Uterus (tissue), 2 donors: Measurements from ENCODE around the gene AVPR2.

ENCODE experiments used
- CTCF ChIP-seq, 4 experiments: fragments of 200-600 bp in 2 of 4; fragments of 450-650 bp in 2 of 4; sonication (generic) in 2 of 4; IDR thresholded peaks; one replicate each; pipeline ENCODE4 v1.5.1; 2016 to 2019; ENCODE audit warnings: antibody characterized with exemption in 4 of 4, mild to moderate bottlenecking in 2 of 4, moderate library complexity in 1 of 4
- POLR2A ChIP-seq, 2 donors: fragments of 450-650 bp; IDR thresholded peaks; one replicate each; pipeline ENCODE4 v1.6.1; 2016; ENCODE audit warnings: antibody characterized with exemption in 2 of 2, mild to moderate bottlenecking in 1 of 2, moderate library complexity in 1 of 2

GRCh38 chrX:153865321-153865580 is 39.2 kb upstream of the AVPR2 start:
- no peak for TF ChIP-seq CTCF (IDR thresholded peaks at IDR 0.05)
- no peak for TF ChIP-seq POLR2A (IDR thresholded peaks at IDR 0.05)
